ENCODE results near the gene KCNH3. TPM values are rescaled to one million over a fixed set of nuclear protein-coding genes. Genes with fewer than 3 reads are reported as not detected.

The KCNH3 gene
- total RNA-seq, 1 donor from 2014 or later: 0.41 TPM

GRCh38 chr12:49578471-49579112, 39.8 kb downstream of the KCNH3 start:
- TF ChIP-seq CTCF (IDR thresholded peaks at IDR 0.05; ENCODE audit: borderline replicate concordance): no peak
- intact Hi-C loops (cut with micrococcal nuclease): no loop called here

GRCh38 chr12:49580572-49581535, 42.0 kb downstream of the KCNH3 start:
- Histone ChIP-seq H3K36me3 (no peaks in the 10 kb centered on the region), H3K9me3 (replicated peaks) (no peaks in the 10 kb centered on the region), H3K4me1 (peaks cover 57% of the 10 kb centered on the region), H3K27ac (replicated peaks) (peak overlapping the region; percentile 67), H3K27me3 (ENCODE audit: low read depth) (no peaks in the 10 kb centered on the region), H3K4me3 (no peak overlapping the region)
- intact Hi-C loops (cut with micrococcal nuclease): no loop called here
- peak; percentile 63 for DNase-seq
- peak; percentile 83 for TF ChIP-seq CTCF (IDR thresholded peaks at IDR 0.05; ENCODE audit: borderline replicate concordance)

More at GRCh38 chr12:49578471-49579112, 39.8 kb downstream of the KCNH3 start:
- H3K27ac ChIP-seq (replicated peaks): peak overlapping the region; percentile 38
- H3K27me3 ChIP-seq (ENCODE audit: low read depth): no peaks in the 10 kb centered on the region
- no peaks in the 10 kb centered on the region for H3K9me3 ChIP-seq (replicated peaks)
- DNase-seq: no peak
- no peak overlapping the region for H3K4me3 ChIP-seq
- peaks cover 15% of the 10 kb centered on the region for H3K36me3 ChIP-seq
- peaks cover 42% of the 10 kb centered on the region for H3K4me1 ChIP-seq

- Histone ChIP-seq H3K27ac (replicated peaks) (peak overlapping the region; percentile 67), H3K27me3 (ENCODE audit: low read depth) (no peaks in the 10 kb centered on the region), H3K36me3 (no peaks in the 10 kb centered on the region), H3K9me3 (replicated peaks) (no peaks in the 10 kb centered on the region), H3K4me3 (no peak overlapping the region), H3K4me1 (peaks cover 58% of the 10 kb centered on the region)
- DNase-seq: no peak
- intact Hi-C loops (cut with micrococcal nuclease): no loop called here
- no peak for TF ChIP-seq CTCF (IDR thresholded peaks at IDR 0.05; ENCODE audit: borderline replicate concordance)
Measured at GRCh38 chr12:49582201-49582600, 43.4 kb downstream of the KCNH3 start.

- DNase-seq: no peak
- Histone ChIP-seq H3K4me3 (no peak overlapping the region), H3K4me1 (peaks cover 54% of the 10 kb centered on the region), H3K36me3 (no peaks in the 10 kb centered on the region), H3K27me3 (ENCODE audit: low read depth) (no peaks in the 10 kb centered on the region), H3K27ac (replicated peaks) (peak overlapping the region; percentile 67), H3K9me3 (replicated peaks) (no peaks in the 10 kb centered on the region)
- no peak for TF ChIP-seq CTCF (IDR thresholded peaks at IDR 0.05; ENCODE audit: borderline replicate concordance)
- intact Hi-C loops (cut with micrococcal nuclease): no loop called here
Measured at GRCh38 chr12:49582850-49583249, 44.0 kb downstream of the KCNH3 start.

- Histone ChIP-seq H3K4me3 (no peak overlapping the region), H3K27ac (replicated peaks) (peak overlapping the region; percentile 67), H3K4me1 (peaks cover 52% of the 10 kb centered on the region), H3K27me3 (ENCODE audit: low read depth) (no peaks in the 10 kb centered on the region), H3K9me3 (replicated peaks) (no peaks in the 10 kb centered on the region), H3K36me3 (no peaks in the 10 kb centered on the region)
- no peak for TF ChIP-seq CTCF (IDR thresholded peaks at IDR 0.05; ENCODE audit: borderline replicate concordance)
- intact Hi-C loops (cut with micrococcal nuclease): no loop called here
- DNase-seq: no peak
Measured at GRCh38 chr12:49583366-49584094, 44.7 kb downstream of the KCNH3 start.

Measured in left ventricle myocardium inferior (tissue), 1 donor.